Neural crest cell (in vitro differentiated cells): ENCODE measurements around the gene GABRB1. TPM values are rescaled to one million over a fixed set of nuclear protein-coding genes. Genes with fewer than 3 reads are reported as not detected.

Experiments used
- DNase-seq: peaks from one replicate; pipeline ENCODE4 v3.0.0; 2021; ENCODE audit warnings: low read depth, mixed read lengths, low spot score
- H3K27ac Mint-ChIP-seq: one replicate; pipeline ENCODE4 v1.8.0; 2021; ENCODE audit warnings: mild to moderate bottlenecking, mixed read lengths; ENCODE audit not compliant: unreplicated experiment
- H3K27me3 Mint-ChIP-seq: 2 replicates; pipeline ENCODE4 v1.8.0; 2021; ENCODE audit warnings: low read depth, mild to moderate bottlenecking, mixed read lengths
- H3K36me3 Mint-ChIP-seq: 2 replicates; pipeline ENCODE4 v1.8.0; 2021; ENCODE audit warnings: low read depth, mild to moderate bottlenecking, mixed read lengths
- H3K4me1 Mint-ChIP-seq: 2 replicates; pipeline ENCODE4 v1.8.0; 2021; ENCODE audit warnings: mixed read lengths
- H3K4me3 Mint-ChIP-seq: one replicate; pipeline ENCODE4 v1.8.0; 2021; ENCODE audit warnings: mild to moderate bottlenecking, mixed read lengths
- H3K9me3 Mint-ChIP-seq: 2 replicates; pipeline ENCODE4 v1.8.0; 2021; ENCODE audit warnings: mixed read lengths
- CTCF ChIP-seq: fragments of 200-600 bp; sonication (generic); conservative IDR thresholded peaks from 2 replicates; pipeline ENCODE4 v1.5.0; 2021; ENCODE audit warnings: antibody characterized with exemption, mild to moderate bottlenecking
- total RNA-seq: library from RNA; stranded (reverse); gene quantifications from 2 replicates; pipeline ENCODE4 v1.2.1, GENCODE V29; 2021

Gene GABRB1
- total RNA-seq, 1 donor from 2014 or later = not detected

GRCh38 chr4:47073647-47074046 is 42.3 kb downstream of the GABRB1 start:
- no peak for TF ChIP-seq CTCF
- H3K27me3 Mint-ChIP-seq = no peaks in the 10 kb centered on the region
- peaks cover 12% of the 10 kb centered on the region for H3K4me1 Mint-ChIP-seq
- no peak for DNase-seq
- H3K4me3 Mint-ChIP-seq = no peak overlapping the region
- H3K36me3 Mint-ChIP-seq = no peaks in the 10 kb centered on the region
- H3K9me3 Mint-ChIP-seq = peaks cover 8% of the 10 kb centered on the region
- H3K27ac Mint-ChIP-seq = no peak overlapping the region

DNA sequence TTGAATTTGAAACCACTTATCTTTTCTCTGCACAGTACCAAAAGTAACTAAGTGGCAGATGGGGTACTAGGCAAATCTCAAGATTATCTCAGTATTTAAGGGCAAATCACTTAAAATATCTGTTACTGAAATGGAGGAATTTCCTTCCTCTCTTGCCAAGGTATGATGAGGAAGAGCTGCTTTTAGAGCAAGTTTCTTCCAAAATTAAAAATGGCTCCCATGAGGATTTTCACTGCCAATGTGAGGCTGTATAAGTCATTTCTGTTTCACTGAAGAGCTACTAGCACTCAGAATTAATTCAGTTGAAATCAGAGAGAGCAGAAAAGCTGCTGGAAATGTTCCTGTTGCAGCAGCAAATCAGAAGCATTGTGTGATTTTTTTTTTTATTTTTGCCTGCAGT is 43.4 kb downstream of the GABRB1 start:
- no peaks in the 10 kb centered on the region for H3K36me3 Mint-ChIP-seq
- DNase-seq = no peak
- H3K27me3 Mint-ChIP-seq = no peaks in the 10 kb centered on the region
- no peak overlapping the region for H3K27ac Mint-ChIP-seq
- H3K4me3 Mint-ChIP-seq = no peak overlapping the region
- H3K4me1 Mint-ChIP-seq = peaks cover 12% of the 10 kb centered on the region
- H3K9me3 Mint-ChIP-seq = peaks cover 6% of the 10 kb centered on the region
- no peak for TF ChIP-seq CTCF

DNA sequence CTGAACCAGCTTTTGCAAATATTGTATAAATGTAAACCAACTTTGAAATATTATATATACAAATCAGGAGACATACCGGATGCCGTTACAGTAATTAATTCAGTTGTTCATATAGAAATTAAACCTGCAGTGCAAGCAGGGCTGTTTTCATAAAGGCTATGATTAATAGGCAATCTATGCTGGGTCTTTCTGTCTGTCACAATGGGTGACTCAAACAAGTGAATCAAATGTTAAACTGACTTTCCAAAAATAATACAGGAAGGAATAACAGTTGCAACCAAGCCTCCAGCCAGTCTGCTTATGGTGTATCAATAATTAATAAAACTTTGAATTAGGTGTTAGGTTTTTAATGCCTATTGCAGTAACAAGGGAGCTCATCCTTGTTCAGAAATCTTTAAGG is 43.9 kb downstream of the GABRB1 start:
- Mint-ChIP-seq H3K9me3 (peaks cover 6% of the 10 kb centered on the region), H3K4me1 (peaks cover 12% of the 10 kb centered on the region), H3K4me3 (no peak overlapping the region), H3K27me3 (no peaks in the 10 kb centered on the region), H3K27ac (no peak overlapping the region), H3K36me3 (no peaks in the 10 kb centered on the region)
- no peak for TF ChIP-seq CTCF
- DNase-seq = no peak

DNA sequence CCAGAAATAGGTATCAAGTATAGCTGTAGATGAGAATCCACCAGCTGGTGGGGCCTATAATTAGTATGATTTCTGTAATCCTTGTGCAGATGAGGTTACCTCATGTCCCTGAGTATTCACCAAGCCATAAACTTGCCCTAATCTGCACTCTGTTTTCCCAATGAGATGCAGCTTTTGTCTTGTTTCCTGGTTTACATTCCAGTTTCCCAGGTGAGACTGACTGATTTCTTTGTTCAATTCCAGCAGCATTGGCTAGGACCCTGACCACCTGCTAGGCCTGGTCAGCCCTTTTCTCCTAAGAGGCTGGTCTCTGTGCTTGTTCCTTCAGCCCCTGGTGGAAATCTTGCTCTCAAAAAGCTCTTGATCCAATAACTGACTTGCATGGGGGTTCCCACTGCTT is 44.6 kb downstream of the GABRB1 start:
- H3K27ac Mint-ChIP-seq = no peak overlapping the region
- H3K36me3 Mint-ChIP-seq = no peaks in the 10 kb centered on the region
- no peak for TF ChIP-seq CTCF
- DNase-seq = no peak
- H3K9me3 Mint-ChIP-seq = peaks cover 2% of the 10 kb centered on the region
- no peaks in the 10 kb centered on the region for H3K27me3 Mint-ChIP-seq
- no peak overlapping the region for H3K4me3 Mint-ChIP-seq
- peaks cover 12% of the 10 kb centered on the region for H3K4me1 Mint-ChIP-seq

DNA sequence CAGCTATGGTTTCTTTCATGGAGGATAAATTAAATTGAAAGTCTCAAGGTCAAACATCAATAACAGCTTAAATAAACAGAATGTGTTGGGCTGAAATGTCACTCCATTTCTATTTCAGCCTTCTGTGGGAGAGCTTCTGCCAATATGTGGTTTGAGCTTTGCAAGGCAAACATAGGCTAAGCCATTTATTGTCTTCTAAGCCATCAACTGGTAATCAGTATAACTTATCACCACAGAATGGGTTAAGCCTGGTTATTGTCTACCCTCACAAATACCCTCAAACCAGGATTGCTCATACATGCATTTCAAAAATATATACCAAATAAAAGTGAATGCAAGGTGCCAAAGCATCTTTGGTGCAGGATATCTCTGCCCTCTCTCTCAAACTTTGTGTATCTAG is 52.7 kb downstream of the GABRB1 start:
- Mint-ChIP-seq H3K4me1 (no peaks in the 10 kb centered on the region), H3K4me3 (no peak overlapping the region), H3K27me3 (peaks cover 9% of the 10 kb centered on the region), H3K27ac (no peak overlapping the region), H3K9me3 (no peaks in the 10 kb centered on the region), H3K36me3 (no peaks in the 10 kb centered on the region)
- no peak for DNase-seq
- no peak for TF ChIP-seq CTCF

DNA sequence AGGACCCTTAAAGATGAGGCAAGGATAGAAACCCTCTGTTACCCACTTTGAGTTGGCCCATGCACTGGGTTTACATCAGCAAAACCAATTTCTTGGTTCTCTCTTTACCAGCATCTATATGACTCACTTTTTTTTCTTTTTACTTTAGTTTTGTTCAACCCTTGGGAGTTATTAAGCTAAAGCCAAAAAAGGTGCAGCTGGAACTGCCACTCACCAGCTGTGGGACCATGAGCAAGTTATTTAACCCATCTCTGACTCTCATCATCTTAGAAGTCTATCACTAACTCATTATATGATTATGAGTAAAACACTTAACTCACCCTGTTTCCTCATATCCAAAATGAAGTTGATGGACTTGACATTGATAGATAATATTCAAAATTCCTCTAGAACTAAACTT is 53.4 kb downstream of the GABRB1 start:
- no peaks in the 10 kb centered on the region for H3K36me3 Mint-ChIP-seq
- DNase-seq = no peak
- peaks cover 9% of the 10 kb centered on the region for H3K27me3 Mint-ChIP-seq

More for the DNA sequence above, 53.4 kb downstream of the GABRB1 start:
- H3K4me3 Mint-ChIP-seq = no peak overlapping the region
- TF ChIP-seq CTCF = no peak
- no peak overlapping the region for H3K27ac Mint-ChIP-seq
- H3K9me3 Mint-ChIP-seq = no peaks in the 10 kb centered on the region
- H3K4me1 Mint-ChIP-seq = no peaks in the 10 kb centered on the region
